Epithelial cell of esophagus (primary cell): ENCODE data around the gene MYMX.

Source experiments
- DNase-seq: peaks from one replicate; pipeline ENCODE4 v3.0.0; 2010; ENCODE audit warnings: low read depth
- H3K4me3 ChIP-seq: 2 replicates; pipeline ENCODE4 v1.5.1; 2011; ENCODE audit warnings: mild to moderate bottlenecking, low read length, control low read depth
- CTCF ChIP-seq: IDR thresholded peaks from 2 replicates; pipeline ENCODE4 v1.5.1; 2011; ENCODE audit warnings: low read depth, mild to moderate bottlenecking, low read length, control low read depth, inconsistent platforms; ENCODE audit not compliant: insufficient read depth; ENCODE audit errors: missing control alignments

Gene MYMX

GRCh38 chr6:44234101-44235025 is 17.6 kb downstream of the MYMX start:
- DNase-seq = peak; percentile 77
- TF ChIP-seq CTCF = peak; percentile 83
- no peak overlapping the region for H3K4me3 ChIP-seq

- no peak for TF ChIP-seq CTCF
- no peak overlapping the region for H3K4me3 ChIP-seq
- no peak for DNase-seq
These were observed 18.5 kb downstream of the MYMX start for GRCh38 chr6:44235269-44235668.

- no peak overlapping the region for H3K4me3 ChIP-seq
- no peak for DNase-seq
- no peak for TF ChIP-seq CTCF
These were observed 19.3 kb downstream of the MYMX start for GRCh38 chr6:44235891-44236516.

GRCh38 chr6:44237021-44237812 is 20.5 kb downstream of the MYMX start:
- no peak for TF ChIP-seq CTCF
- peak overlapping the region; percentile 63 for H3K4me3 ChIP-seq
- DNase-seq = peak; percentile 98

GRCh38 chr6:44237813-44238433 is 21.2 kb downstream of the MYMX start:
- TF ChIP-seq CTCF = peak; percentile 63
- H3K4me3 ChIP-seq = peak overlapping the region; percentile 63
- peak; percentile 62 for DNase-seq

GRCh38 chr6:44238687-44239350 is 22.1 kb downstream of the MYMX start:
- no peak overlapping the region for H3K4me3 ChIP-seq

More at GRCh38 chr6:44238687-44239350, 22.1 kb downstream of the MYMX start:
- TF ChIP-seq CTCF = no peak
- DNase-seq = peak; percentile 63
